HCT116 (cell line): Measurements from ENCODE around the gene IRAK4. TPM values are rescaled to one million over a fixed set of nuclear protein-coding genes. Genes with fewer than 3 reads are reported as not detected.

Source experiments
- ATAC-seq: fragments of 200-7000 bp; cut with Tn5 transposase; 2 replicates; pipeline ENCODE4 v1.9.1; 2020; ENCODE audit warnings: mild to moderate bottlenecking, moderate library complexity
- BruUV-seq: library from RNA; stranded (reverse); fragments of 400-500 nt; replicated peaks from 2 replicates; lab custom pipeline; 2021; lab: Mats Ljungman, UMichigan
- CTCF ChIA-PET: fragments of 300-600 bp; sonication (Branson Sonifier 250); formaldehyde crosslinking; loops from one replicate; lab custom pipeline; 2021; ENCODE audit warnings: antibody characterized with exemption; lab: Charles Lee
- POLR2A ChIA-PET: fragments of 300-600, 350-600 bp; sonication (Branson Sonifier 250); formaldehyde crosslinking; loops from one replicate; lab custom pipeline; 2021; ENCODE audit warnings: antibody characterized with exemption; lab: Charles Lee
- RAD21 ChIA-PET, 2 experiments: fragments of 300-600 bp; sonication (Branson Sonifier 250); formaldehyde crosslinking; loops; one replicate each; lab custom pipeline; 2023; ENCODE audit warnings: low total read pairs in 2 of 2; ENCODE audit not compliant: uncharacterized antibody in 2 of 2, unreplicated experiment in 2 of 2, low non-redundant PET in 1 of 2; lab: Charles Lee
- DNase-seq: peaks from one replicate; pipeline ENCODE4 v3.0.0-alpha.2; 2010; ENCODE audit warnings: low read depth, low spot score
- H2AFZ ChIP-seq: fragments of 200-600 bp; shearing (Covaris generic), sonication (generic); 2 replicates; pipeline ENCODE4 v1.6.1; 2017; ENCODE audit warnings: low read depth, mixed run types, mixed read lengths, antibody characterized with exemption, low read length; ENCODE audit not compliant: poor library complexity, severe bottlenecking
- H3K27ac ChIP-seq: 2 replicates; pipeline ENCODE4 v1.5.1; 2012; ENCODE audit warnings: low read depth, low read length
- H3K27me3 ChIP-seq: fragments of 200-600 bp; sonication (generic); 2 replicates; pipeline ENCODE4 v1.6.1; 2016; ENCODE audit warnings: mixed run types, low read length, mixed read lengths; ENCODE audit not compliant: insufficient read depth
- H3K36me3 ChIP-seq, 2 experiments: fragments of 200-500 bp in 1 of 2; fragments of 200-600 bp in 1 of 2; sonication (Bioruptor generic) in 1 of 2; sonication (generic) in 1 of 2; 2 replicates each; pipeline versions ENCODE4 v1.5.1 to v1.6.1; 2014 to 2016; ENCODE audit warnings: low read length in 2 of 2, inconsistent platforms in 1 of 2, mixed read lengths in 1 of 2, mixed run types in 1 of 2; ENCODE audit not compliant: insufficient read depth in 2 of 2, control insufficient read depth in 1 of 2
- H3K4me1 ChIP-seq, 2 experiments: fragments of 200-600 bp in 1 of 2; sonication (generic) in 1 of 2; 2 replicates each; pipeline versions ENCODE4 v1.5.1 to v1.6.1; 2012 to 2017; ENCODE audit warnings: low read length in 2 of 2, inconsistent platforms in 1 of 2, mild to moderate bottlenecking in 1 of 2, mixed read lengths in 1 of 2, mixed run types in 1 of 2, moderate library complexity in 1 of 2; ENCODE audit not compliant: insufficient read depth in 2 of 2, control insufficient read depth in 1 of 2
- H3K4me2 ChIP-seq: fragments of 200-600 bp; sonication (generic); 2 replicates; pipeline ENCODE4 v1.6.1; 2017; ENCODE audit warnings: mixed run types, low read length, mixed read lengths
- H3K4me3 ChIP-seq, 2 experiments: fragments of 200-600 bp in 1 of 2; sonication (generic) in 1 of 2; replicated peaks in 1 of 2; 2 replicates each; pipeline ENCODE4 v1.5.1; 2011 to 2016; ENCODE audit warnings: low read length in 2 of 2, control low read depth in 1 of 2, low read depth in 1 of 2, mild to moderate bottlenecking in 1 of 2, mixed read lengths in 1 of 2, mixed run types in 1 of 2
- H3K79me2 ChIP-seq: fragments of 200-600 bp; sonication (generic); 2 replicates; pipeline ENCODE4 v1.6.1; 2017; ENCODE audit warnings: mild to moderate bottlenecking, mixed run types, low read length, moderate library complexity, mixed read lengths; ENCODE audit not compliant: insufficient read depth
- H3K9ac ChIP-seq: fragments of 200-600 bp; sonication (generic); 2 replicates; pipeline ENCODE4 v1.6.1; 2016; ENCODE audit warnings: low read length, mixed read lengths
- H3K9me2 ChIP-seq: fragments of 200-600 bp; sonication (generic), shearing (Covaris generic); 2 replicates; pipeline ENCODE4 v1.6.1; 2017; ENCODE audit warnings: mixed run types, mild to moderate bottlenecking, moderate library complexity; ENCODE audit not compliant: insufficient read depth
- H3K9me3 ChIP-seq, 2 experiments: fragments of 200-500 bp in 1 of 2; fragments of 200-600 bp in 1 of 2; sonication (Bioruptor generic) in 1 of 2; sonication (generic) in 1 of 2; 2 replicates each; pipeline ENCODE4 v1.6.1; 2014 to 2017; ENCODE audit warnings: low read length in 2 of 2, mixed read lengths in 2 of 2, inconsistent platforms in 1 of 2, low read depth in 1 of 2, mild to moderate bottlenecking in 1 of 2, mixed run types in 1 of 2, moderate library complexity in 1 of 2; ENCODE audit not compliant: control insufficient read depth in 1 of 2, insufficient read depth in 1 of 2
- H4K20me1 ChIP-seq: fragments of 200-600 bp; sonication (generic), shearing (Covaris generic); 2 replicates; pipeline ENCODE4 v1.6.1; 2017; ENCODE audit warnings: mixed run types, mild to moderate bottlenecking, moderate library complexity; ENCODE audit not compliant: insufficient read depth
- CTCF ChIP-seq, 3 experiments: fragments of 200-600 bp in 1 of 3; sonication (generic) in 1 of 3; IDR thresholded peaks in 2 of 3; conservative IDR thresholded peaks in 1 of 3; 2 replicates each; pipeline ENCODE4 v1.5.1; 2012 to 2017; ENCODE audit warnings: low read depth in 2 of 3, low read length in 2 of 3, antibody characterized with exemption in 1 of 3, borderline replicate concordance in 1 of 3, control low read depth in 1 of 3, mild to moderate bottlenecking in 1 of 3, mixed read lengths in 1 of 3, mixed run types in 1 of 3, moderate library complexity in 1 of 3; ENCODE audit not compliant: insufficient read depth in 1 of 3
- EZH2phosphoT487 ChIP-seq: fragments of 200-600 bp; IDR thresholded peaks from 2 replicates; pipeline ENCODE4 v1.6.1; 2018; ENCODE audit warnings: antibody characterized with exemption, borderline replicate concordance
- MAX ChIP-seq: IDR thresholded peaks from 2 replicates; pipeline ENCODE4 v1.6.1; 2012
- POLR2A ChIP-seq: IDR thresholded peaks from 2 replicates; pipeline ENCODE4 v1.7.0; 2011; ENCODE audit warnings: borderline replicate concordance; ENCODE audit not compliant: insufficient read depth, insufficient read length; ENCODE audit errors: extremely low read depth
- POLR2AphosphoS5 ChIP-seq: IDR thresholded peaks from 2 replicates; pipeline ENCODE4 v1.6.1; 2011; ENCODE audit warnings: mild to moderate bottlenecking, low read depth, low read length, moderate library complexity
- RAD21 ChIP-seq: IDR thresholded peaks from 2 replicates; pipeline ENCODE4 v1.6.1; 2012; ENCODE audit warnings: low read depth, mild to moderate bottlenecking
- REST ChIP-seq: IDR thresholded peaks from 2 replicates; pipeline ENCODE4 v1.6.1; 2012; ENCODE audit warnings: low read depth
- SIN3A ChIP-seq: IDR thresholded peaks from 2 replicates; pipeline ENCODE4 v1.6.1; 2012; ENCODE audit warnings: low read depth
- YY1 ChIP-seq: IDR thresholded peaks from 2 replicates; pipeline ENCODE4 v1.6.1; 2011; ENCODE audit warnings: low read length, low read depth, moderate library complexity, mild to moderate bottlenecking; ENCODE audit not compliant: insufficient replicate concordance; ENCODE audit errors: extremely low read depth
- ZFX ChIP-seq: fragments of 450-650 bp; IDR thresholded peaks from 2 replicates; pipeline ENCODE4 v1.6.1; 2017
- ZNF274 ChIP-seq: fragments of 200-500 bp; sonication (Bioruptor generic); IDR thresholded peaks from 2 replicates; pipeline ENCODE4 v1.6.1; 2014; ENCODE audit warnings: mild to moderate bottlenecking, low read depth, low read length, inconsistent platforms
- intact Hi-C: fragments of 100-400 bp; cut with micrococcal nuclease; formaldehyde crosslinking; loops from 2 replicates; pipeline ENCODE4 v1.10.0; 2022
- total RNA-seq: library from RNA; stranded (reverse); gene quantifications from one replicate; pipeline ENCODE4 v1.2.1, GENCODE V29; 2021; ENCODE audit not compliant: unreplicated experiment

IRAK4 gene
- total RNA-seq, 1 experiment from 2014 or later, result 6.9 TPM

DNA sequence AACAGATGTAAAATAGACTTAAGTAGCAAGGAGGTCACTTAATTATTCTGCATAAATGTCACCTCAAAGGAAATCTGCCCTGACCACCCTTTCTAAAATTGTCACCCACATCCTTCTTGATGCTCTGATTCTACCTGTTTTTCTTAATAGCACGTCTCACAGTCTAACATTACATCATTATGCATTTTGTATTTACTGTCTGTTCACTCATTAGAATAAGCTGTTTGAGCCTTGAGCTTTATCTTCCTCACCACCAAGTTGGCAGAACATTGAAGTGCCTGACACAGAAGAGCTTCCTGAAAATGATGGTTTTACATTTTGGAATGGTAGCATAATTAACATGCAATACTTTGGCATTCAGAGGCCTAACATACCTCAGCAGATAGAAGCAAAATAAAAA lies 68.3 kb downstream of the IRAK4 start:
- Histone ChIP-seq H3K27ac (no peak overlapping the region), H3K4me2 (no peak overlapping the region), H3K79me2 (no peaks in the 10 kb centered on the region), H3K4me1 (no peaks in the 10 kb centered on the region), H3K9me2 (no peaks in the 10 kb centered on the region), H3K9me3 (no peaks in the 10 kb centered on the region), H3K27me3 (no peaks in the 10 kb centered on the region), H3K4me3 (no peak overlapping the region), H3K9ac (no peak overlapping the region), H4K20me1 (no peaks in the 10 kb centered on the region), H2AFZ (no peak overlapping the region), H3K36me3 (no peaks in the 10 kb centered on the region)
- ChIA-PET RAD21 (no interaction called here), POLR2A (no interaction called here), CTCF (no interaction called here)
- ATAC-seq (no peak), DNase-seq (no peak)
- no TSS peak for BruUV-seq
- intact Hi-C loops, result no loop called here
- TF ChIP-seq ZNF274, result no peak
- no peak for TF ChIP-seq YY1
- TF ChIP-seq MAX, result no peak
- no peak for TF ChIP-seq REST
- TF ChIP-seq POLR2AphosphoS5, result no peak
- no peak for TF ChIP-seq EZH2phosphoT487
- TF ChIP-seq RAD21, result no peak
- TF ChIP-seq POLR2A, result no peak
- no peak for TF ChIP-seq ZFX
- TF ChIP-seq SIN3A, result no peak
- TF ChIP-seq CTCF (IDR thresholded peaks at IDR 0.05 in 2 of 3, conservative IDR thresholded peaks at IDR 0.05 in 1 of 3; ENCODE audit: borderline replicate concordance in 1 of 3, insufficient read depth in 1 of 3, low read depth in 2 of 3, low read length in 2 of 3), result no peak
